GM18868 (cell line): ENCODE data around the gene GMCL1.
A peak's percentile ranks its signal among the peaks of the same experiment; 100 is the strongest.
"Not testable (repeated sequence)": the region's sequence is repeated elsewhere in the genome, so short reads cannot be mapped to it uniquely, and the experiment has no call there.

ENCODE experiments used
- ATAC-seq: cut with Tn5 transposase; IDR thresholded peaks from one replicate; pipeline ENCODE4 v1.9.1; 2021; ENCODE audit warnings: mild to moderate bottlenecking, moderate library complexity; ENCODE audit not compliant: unreplicated experiment

Gene GMCL1

GRCh38 chr2:69846182-69847067 lies 17.0 kb downstream of the GMCL1 start:
- no peak for ATAC-seq

- no peak for ATAC-seq
Observed at GRCh38 chr2:69847068-69847828, 17.8 kb downstream of the GMCL1 start.

DNA sequence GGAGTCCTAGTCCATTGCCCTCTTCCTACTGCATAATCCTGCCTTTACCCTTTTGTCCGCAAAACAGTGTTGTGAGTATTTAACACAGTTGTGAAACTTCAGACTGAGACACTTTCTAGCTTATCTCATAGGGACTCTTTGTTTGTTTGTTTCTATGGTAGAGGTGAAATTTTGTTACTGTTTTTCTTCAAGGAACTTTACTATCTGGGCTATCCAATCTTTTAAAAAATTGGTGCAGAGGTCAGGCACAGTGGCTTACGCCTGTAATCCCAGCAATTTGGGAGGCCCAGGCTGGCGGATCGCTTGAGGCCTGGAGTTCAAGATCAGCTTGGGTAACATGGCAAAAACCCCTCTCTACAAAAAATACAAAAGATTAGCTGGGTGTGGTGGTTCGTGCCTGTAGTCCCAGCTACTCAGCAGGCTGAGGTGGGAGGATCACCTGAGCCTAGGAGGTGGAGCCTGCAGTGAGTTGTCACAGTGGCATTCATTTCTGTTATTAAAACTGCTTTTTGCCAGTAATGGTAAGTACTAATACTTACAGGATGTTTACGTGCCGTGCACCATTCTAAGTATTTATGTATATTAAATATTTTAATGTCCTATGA lies 18.8 kb downstream of the GMCL1 start:
- ATAC-seq: no peak

- no peak for ATAC-seq
Observed at GRCh38 chr2:69858261-69858660, 28.8 kb downstream of the GMCL1 start.

DNA sequence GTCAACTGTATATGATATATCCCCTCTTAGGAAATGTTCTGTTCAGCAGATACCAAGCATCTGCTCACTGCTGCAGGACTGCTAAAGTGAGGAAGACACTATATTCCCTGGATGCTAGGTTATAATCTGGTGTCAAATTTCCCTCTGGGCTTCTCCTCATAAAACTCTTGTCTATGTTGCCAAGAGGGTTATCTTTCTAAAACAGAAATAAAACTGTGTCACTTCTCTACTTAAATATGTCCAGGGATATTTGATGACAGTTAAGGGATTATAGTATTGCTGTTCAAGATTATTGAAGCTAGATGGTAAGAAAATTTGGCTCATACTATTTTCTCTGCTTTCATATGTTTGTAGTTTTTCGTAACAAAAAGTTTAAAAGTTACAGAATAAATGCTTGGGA lies 33.8 kb downstream of the GMCL1 start:
- no peak for ATAC-seq

DNA sequence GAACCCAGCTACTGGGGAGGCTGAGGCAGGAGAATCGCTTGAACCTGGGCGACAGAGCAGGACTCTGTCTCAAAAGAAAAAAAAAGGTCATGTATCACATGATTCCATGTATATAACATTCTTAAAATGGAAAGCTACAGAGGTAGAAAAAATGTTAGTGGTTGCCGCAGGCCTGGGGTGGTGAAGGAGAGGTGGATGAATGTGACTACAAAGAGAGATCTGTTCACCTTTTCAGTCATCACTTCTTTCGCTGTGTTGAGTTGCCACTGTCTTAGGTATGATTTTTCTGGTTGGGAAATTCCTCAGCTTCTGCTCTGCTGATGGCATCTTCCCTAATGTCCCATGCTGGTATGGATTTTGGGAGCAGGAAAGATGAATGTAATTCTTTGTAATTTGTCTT lies 59.0 kb downstream of the GMCL1 start:
- no peak for ATAC-seq

GRCh38 chr2:69889302-69889701 lies 59.8 kb downstream of the GMCL1 start:
- no peak for ATAC-seq

DNA sequence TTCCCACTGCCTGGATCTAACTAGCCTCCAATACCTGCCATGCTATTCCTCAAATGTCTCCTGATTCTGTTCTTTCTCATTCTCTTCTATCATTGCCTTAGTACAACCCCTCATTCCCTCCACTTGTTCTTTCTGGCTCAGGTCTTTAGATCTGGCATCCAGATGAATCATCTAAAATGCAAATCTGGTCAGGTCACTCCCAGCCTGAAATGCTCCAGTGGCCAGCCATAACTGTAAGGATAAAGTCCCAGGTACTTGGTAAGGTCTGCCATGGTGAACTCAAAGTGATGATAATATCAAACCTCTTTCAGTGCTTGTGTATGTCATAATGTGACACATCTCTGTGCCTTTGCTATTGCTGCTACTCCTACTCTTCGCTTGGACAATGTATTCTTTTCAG lies 61.4 kb downstream of the GMCL1 start:
- ATAC-seq: no peak

- not testable (repeated sequence) for ATAC-seq
Observed at GRCh38 chr2:69892838-69893424, 63.5 kb downstream of the GMCL1 start.

DNA sequence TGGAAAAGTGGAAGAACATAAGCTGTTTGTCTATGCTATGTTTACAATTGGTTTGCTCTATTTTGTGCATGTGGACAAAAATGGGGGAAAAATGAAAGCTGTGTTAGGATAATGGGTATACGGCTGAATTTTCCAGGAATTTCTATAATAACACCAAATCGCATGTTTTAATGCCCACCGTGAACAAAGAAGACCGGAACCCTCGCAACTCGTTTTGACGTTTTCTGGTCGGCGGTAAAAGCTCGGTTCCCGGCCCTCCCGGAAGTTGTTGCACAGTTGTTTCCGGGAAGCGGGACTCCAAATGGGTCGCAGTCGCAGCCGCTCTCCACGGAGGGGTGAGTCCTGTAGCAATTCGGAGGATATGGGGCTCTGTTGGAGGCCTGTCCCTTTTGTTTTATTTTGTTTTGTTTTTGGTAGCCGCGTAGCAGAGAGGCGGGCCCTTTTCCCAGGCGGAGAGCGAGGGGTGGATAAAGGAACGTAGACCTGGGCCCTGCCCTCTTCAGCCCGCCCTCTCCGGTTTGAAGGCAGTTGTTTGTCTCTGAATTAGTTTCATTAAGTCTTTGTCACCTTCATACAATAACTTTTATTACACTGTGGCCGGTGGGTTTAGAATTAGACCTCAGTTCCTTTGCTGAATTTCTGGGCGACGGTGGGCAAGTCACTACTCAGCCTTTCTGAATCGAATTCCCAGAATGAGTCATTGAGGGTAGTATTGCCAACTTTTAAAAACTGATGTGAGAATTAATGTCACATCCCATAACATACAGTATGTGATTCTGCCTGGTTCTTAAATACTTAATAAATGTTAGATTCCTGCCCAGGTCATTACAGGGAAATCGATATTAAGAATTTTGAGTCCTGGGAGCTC lies 64.5 kb downstream of the GMCL1 start, which contains the start of gene SNRNP27:
SNRNP27 (plus strand) TSS at position 273 of the 868 bp plus-strand sequence; CDS start at position 302, 29 bp downstream.
- ATAC-seq: peak; percentile 82

- ATAC-seq: not testable (repeated sequence)
Observed at GRCh38 chr2:69894737-69895136, 65.3 kb downstream of the GMCL1 start.

- no peak for ATAC-seq
Observed at GRCh38 chr2:69902213-69902922, 72.9 kb downstream of the GMCL1 start.

DNA sequence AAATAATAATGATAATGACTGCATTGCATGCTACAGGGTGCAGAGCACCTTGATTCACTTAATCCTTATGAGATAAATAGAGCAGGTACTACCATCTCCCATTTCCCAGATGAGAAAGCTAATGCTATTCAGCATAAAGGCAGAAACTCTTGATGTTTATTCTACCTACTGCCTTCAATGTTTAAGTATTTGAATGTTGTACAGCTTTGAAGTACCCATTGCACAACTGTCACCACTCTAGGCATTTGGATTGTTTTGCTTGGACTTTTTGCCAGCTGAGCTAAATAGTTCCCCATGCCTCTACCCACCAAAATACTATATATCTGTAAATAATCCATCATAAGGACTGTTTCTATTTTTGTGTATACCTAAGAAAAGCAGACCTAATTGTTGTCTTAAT lies 77.8 kb downstream of the GMCL1 start:
- no peak for ATAC-seq

- ATAC-seq: no peak
Observed at GRCh38 chr2:69911985-69912563, 82.6 kb downstream of the GMCL1 start.

DNA sequence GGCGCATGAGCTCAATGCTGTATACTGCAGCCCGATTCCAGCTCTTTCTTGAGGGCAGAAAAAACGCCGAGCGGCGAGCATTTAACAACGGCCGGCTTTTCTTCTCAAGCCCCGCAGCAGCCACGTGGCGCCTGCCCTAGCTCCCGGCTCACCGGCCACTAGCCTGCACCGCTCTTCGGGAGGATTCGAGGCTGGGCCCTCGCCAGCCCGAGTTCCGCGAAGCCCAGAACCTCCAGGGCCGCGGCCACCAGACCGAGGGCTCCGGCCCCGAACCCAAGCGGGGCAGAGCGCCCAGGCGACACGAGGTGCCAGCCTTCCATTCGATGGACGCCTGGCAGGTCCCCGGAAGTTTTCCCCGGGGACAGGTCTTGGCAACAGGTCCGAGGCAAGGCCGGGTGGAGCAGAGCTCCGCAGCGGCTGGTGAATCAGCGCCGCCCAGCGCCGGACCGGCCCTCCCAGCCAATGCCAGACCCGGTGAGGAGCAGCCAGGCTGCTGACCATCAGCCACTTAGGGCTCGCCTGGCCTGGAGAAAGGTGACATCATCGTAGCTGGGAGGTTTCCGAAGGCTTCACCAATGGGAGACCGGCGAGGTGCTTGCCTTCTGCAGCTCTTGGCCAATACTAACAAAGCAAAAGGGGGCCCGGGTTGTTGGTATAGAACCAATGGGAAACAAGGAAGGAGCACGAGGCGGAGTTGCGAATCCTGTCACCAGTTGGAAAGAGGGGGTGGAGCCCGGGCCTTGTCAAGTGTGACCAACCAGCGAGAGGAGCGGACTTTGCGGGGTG lies 84.9 kb downstream of the GMCL1 start:
- peak; percentile 86 for ATAC-seq

DNA sequence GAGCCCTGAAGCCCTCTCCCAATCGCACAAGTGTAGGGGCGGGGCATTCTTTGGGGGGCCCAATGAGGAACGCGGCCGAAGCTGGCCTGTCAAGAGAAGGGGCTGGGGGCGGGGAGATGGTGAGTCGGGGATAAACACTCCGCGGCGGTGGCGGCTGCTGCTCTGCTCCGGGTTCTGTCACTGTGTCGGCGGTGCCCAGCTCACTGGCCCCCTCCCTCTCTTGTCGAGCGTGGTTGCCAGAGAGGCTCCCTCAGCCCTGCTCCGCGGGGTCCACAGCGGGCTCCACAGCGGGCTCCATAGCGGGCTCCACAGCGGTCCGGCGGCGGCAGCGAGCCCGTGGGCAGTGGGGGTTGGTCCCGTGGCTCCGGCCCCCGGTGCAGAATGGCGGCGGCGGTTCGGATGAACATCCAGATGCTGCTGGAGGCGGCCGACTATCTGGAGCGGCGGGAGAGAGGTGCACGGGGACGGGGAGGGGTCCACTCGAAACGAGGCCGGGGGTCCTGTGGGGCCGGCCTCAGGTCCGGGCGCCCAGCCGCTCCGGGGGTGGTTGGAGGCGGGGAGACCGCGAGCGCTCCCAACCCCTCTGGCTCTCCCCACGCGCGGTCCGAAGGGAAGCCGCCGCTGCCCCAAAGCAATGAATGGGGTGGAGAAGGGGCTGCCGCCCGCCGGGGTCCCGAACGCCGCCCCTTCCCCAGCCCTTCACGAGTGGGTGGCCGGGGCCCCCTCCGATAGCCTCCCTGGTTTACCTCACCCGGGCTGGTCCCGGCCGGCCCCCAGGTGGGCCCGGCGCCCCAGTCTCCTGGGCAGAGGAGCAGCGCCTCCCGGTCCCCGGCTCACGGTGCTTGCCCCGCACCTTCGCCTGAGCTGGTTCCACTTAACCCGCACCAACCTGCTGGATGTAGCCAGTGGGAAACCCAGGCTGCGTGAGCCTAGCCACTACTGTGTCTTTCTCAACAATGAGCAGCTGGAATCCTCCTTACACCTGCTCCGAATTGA lies 85.8 kb downstream of the GMCL1 start, which contains the start of gene MXD1:
MXD1 (plus strand) TSS at position 160 of the 996 bp plus-strand sequence; CDS start at position 382, 222 bp downstream.
- peak; percentile 87 for ATAC-seq

- ATAC-seq: no peak
Observed at GRCh38 chr2:69916106-69916505, 86.6 kb downstream of the GMCL1 start.
